Measurements from ENCODE around the gene FOXN3.

Gene FOXN3

DNA sequence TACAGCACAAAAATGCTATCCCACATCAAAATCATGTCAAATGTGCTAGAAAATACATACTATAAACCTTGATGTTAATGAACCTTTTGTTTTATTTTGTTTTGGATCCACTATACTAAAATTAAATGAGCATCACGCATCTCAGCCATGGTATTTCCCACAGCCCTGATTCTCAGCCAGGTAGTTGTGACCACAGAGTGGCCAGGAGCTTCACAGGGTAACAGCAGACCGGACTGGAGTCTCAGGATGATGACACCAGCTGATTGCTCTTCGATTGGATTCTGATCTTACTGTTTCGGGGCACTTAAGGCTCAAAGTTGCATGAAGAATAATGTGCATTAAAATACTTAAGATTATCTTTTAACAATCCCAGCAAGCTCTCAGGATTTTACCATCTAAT is 134.8 kb downstream of the FOXN3 start:
- no peak for DNase-seq (ENCODE audit: low read depth in 1 of 2, low spot score in 1 of 2)

DNA sequence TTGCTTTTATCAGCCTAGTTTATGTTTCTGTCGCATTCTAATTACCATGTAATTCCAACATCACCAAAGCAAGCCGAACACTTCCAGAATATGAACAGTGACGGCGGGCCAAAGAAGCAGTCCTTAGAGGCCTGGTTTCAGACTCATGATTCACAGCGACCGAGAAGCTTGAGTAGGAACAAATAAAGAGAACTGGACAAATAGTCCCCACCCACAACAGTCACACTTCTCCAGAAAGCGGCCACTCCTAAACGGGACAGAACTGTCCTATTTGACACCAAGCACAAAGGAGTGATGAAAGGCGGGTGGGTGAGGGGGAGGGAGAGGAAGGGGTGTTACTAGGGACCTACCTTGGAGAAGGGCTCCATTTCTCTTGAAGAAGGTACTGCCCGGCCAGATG is 136.4 kb downstream of the FOXN3 start:
- DNase-seq (ENCODE audit: low read depth in 1 of 2, low spot score in 1 of 2): no peak

- DNase-seq (ENCODE audit: low read depth in 1 of 2, low spot score in 1 of 2): no peak
Observed at GRCh38 chr14:89279649-89280232, 137.3 kb downstream of the FOXN3 start.

DNA sequence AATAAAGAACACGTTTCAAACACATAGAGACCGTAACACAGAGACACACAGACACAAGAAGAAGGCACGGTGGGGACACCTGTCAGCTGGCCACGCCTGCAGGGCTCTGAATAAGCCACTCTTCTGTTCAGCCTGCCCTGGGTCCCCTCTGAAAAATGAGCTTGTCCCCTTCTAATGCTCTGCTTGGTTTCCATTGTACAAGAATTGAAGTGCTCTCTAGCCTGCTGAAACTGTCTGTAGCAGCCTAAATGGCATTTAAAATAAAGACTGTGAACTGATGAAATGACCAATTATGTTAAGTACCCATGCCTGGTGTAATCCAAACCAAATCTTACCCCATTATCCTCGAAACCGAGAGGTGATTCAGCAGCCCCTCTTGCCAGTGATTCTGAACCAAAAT is 139.8 kb downstream of the FOXN3 start:
- DNase-seq (ENCODE audit: low read depth in 1 of 2, low spot score in 1 of 2): no peak

DNA sequence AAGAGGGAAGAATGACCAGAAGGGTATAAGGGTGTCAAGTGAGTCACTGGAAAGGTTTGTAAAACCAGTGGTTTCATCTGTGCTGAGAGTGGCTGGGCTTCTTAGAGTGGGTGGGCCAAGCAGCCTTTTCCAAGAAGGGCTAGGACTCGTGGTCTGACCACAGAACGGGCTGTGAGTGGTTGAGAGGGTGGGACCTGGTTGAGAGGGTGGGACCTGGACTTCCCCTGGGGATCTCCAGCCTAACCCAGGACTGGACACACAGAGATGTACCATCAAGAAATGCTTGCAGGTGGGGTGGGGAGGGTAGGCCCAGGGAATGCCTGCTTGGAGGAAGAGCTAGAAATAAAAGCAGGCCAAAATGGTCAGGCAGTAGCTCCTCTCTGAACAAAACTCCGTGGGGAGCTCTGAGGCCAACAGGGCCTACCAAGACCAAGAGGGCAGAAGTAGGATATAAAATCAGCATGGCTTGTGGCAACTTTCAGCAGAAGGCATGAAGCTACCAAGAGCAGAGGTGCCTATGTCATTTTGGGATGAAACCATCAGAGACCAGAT is 140.5 kb downstream of the FOXN3 start:
- DNase-seq (ENCODE audit: low read depth in 1 of 2, low spot score in 1 of 2): peak in 1 of 2 donors; percentile 16

DNA sequence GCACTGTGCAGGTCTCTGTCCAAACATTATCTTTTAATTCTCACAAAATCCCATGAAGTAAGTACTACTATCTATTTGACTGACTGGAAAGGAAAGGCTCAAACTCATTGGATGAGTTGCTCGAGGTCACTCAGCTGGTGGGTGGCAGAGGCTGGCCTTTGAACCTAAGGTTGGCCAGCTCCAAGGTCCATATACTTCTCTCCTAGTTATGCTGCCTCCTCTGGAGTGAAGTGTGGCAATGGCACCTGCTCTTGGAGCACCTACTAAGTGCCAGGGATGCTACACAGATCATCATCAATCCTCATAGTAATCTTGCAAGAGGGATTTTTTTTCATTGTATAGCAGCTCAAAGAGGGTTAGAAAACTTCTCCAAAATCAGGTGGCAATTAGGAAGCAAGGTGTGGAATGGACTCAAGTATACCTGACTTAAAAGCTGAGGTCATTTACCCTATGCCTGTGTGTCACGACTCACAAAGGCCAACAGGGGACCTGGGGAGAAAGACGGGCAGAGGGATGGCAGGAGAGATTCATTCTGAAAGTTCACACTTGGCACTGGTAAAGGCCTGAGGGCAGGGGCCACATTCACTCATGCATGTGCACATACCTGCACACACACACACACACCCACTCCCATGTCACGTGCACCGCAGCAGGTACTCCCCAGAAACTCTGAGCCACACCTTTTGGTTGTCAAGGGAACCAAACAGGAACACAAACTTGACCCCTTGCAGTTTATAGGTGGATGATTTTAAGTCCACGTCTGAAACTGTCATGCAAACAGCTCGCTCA is 146.4 kb downstream of the FOXN3 start:
- DNase-seq (ENCODE audit: low read depth in 1 of 2, low spot score in 1 of 2): no peak

DNA sequence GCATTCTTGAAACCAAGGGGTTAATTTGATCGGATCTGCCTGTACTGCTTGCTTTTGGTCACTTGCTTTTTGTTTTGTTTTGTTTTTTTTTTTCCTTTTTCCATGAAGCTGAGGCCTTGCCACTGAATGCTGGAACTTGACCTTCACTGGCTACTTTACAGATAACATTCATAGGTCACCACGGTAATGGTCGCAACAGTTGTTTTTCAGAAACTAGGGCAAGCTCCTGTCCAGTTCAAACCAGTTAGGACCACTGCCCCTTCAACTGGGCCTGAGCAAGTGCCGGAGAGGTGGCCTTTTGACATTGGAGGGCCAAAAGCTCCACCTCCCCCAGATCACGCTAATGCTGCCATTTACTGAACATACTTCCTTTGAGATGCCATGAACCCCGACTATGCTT is 147.6 kb downstream of the FOXN3 start:
- no peak for DNase-seq (ENCODE audit: low read depth in 1 of 2, low spot score in 1 of 2)

GRCh38 chr14:89268514-89268913 is 148.5 kb downstream of the FOXN3 start:
- no peak for DNase-seq (ENCODE audit: low read depth in 1 of 2, low spot score in 1 of 2)

- DNase-seq (ENCODE audit: low read depth in 1 of 2, low spot score in 1 of 2): no peak
Observed at GRCh38 chr14:89267656-89268055, 149.4 kb downstream of the FOXN3 start.

DNA sequence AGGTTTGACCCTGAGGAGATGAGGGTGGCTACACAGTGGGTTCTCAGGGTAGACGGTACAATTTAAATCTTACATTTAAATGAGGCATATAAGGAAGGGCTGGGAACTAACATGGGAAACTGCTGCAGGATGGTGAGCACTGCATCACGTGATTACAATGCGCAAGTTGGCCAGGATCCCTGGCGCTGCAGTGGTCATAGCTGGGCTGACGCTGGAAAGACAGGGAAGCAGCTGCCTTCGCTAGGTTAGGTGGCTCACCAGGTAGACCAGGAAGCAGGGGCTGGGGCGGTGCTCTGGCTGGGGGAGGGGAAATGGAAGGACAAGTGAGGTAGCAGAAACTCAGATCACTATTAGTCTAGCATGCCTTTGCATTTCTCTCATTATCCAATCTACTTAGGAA is 149.9 kb downstream of the FOXN3 start:
- no peak for DNase-seq (ENCODE audit: low read depth in 1 of 2, low spot score in 1 of 2)

GRCh38 chr14:89266754-89267153 is 150.3 kb downstream of the FOXN3 start:
- no peak for DNase-seq (ENCODE audit: low read depth in 1 of 2, low spot score in 1 of 2)

- DNase-seq (ENCODE audit: low read depth in 1 of 2, low spot score in 1 of 2): no peak
Observed at GRCh38 chr14:89265234-89265633, 151.8 kb downstream of the FOXN3 start.

DNA sequence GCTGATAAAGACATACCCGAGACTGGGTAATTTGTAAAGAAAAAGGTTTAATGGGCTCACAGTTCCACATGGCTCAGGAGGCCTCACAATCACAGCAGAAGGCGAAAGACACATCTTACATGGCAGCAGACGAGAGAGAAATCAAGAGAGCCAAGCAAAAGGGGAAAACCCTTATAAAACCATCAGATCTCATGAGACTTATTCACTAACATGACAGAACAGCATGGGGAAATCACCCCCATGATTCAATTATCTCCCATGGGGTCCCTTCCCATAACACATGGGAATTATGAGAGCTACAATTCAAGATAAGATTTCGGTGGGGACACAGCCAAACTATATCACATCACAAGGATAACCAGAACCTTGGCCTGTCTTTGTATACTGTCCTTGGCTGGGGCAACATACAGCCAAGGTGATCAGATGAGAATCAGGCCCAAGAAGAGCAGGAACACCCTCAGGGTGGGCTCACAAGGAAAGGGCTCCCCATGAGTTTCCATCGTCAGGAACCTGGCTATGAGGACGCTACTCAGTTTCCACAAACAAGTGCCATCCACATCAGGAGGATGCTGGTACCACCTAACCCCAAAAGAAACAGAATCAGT is 152.7 kb downstream of the FOXN3 start:
- DNase-seq (ENCODE audit: low read depth in 1 of 2, low spot score in 1 of 2): no peak

DNA sequence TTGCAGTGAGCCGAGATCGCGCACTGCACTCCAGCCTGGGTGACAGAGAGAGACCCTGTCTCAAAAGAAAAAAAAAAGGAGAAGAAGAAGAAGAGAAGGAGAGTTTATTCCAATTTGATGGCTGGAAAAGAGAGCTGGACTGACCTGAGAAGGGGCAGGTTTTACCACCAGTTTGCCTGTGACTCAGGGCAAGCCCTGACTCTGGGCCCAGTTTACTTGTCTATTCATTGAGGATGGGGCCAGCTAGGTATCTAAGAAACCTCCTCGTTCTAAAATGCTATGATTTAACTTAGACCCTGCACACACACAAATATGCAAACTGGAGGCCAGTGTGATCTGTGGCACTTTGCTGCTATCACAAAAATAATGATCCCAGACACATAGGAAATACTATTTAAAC is 155.0 kb downstream of the FOXN3 start:
- no peak for DNase-seq (ENCODE audit: low read depth in 1 of 2, low spot score in 1 of 2)

- no peak for DNase-seq (ENCODE audit: low read depth in 1 of 2, low spot score in 1 of 2)
Observed at GRCh38 chr14:89260898-89261297, 156.1 kb downstream of the FOXN3 start.

GRCh38 chr14:89259951-89260609 is 157.0 kb downstream of the FOXN3 start:
- no peak for DNase-seq (ENCODE audit: low read depth in 1 of 2, low spot score in 1 of 2)

DNA sequence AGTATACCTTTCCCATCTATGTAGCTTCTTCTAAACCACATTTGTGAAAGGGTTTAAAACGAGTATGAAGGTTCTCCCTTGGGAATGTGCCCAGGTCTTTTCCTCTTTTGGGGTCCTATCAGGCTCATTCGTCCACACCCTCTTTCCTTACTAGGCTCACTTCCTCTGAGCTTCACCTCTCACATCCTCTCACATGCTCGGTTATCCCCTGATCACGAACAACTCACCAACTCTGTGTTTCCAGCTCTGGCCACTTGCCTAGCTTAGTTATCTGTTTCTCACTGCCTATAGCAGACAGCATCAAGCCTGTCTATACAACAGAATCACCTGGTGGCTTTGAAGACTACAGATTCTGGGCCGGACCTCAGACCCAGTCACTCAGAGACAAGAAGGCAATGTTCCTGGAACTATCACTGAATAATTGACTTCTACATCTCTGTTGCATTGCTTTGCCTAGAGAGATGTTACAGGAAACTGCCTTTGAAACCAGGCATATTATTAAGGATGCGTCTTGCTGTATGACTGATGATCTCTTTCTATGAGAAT is 158.2 kb downstream of the FOXN3 start:
- no peak for DNase-seq (ENCODE audit: low read depth in 1 of 2, low spot score in 1 of 2)

- no peak for DNase-seq (ENCODE audit: low read depth in 1 of 2, low spot score in 1 of 2)
Observed at GRCh38 chr14:89256951-89257350, 160.1 kb downstream of the FOXN3 start.

DNA sequence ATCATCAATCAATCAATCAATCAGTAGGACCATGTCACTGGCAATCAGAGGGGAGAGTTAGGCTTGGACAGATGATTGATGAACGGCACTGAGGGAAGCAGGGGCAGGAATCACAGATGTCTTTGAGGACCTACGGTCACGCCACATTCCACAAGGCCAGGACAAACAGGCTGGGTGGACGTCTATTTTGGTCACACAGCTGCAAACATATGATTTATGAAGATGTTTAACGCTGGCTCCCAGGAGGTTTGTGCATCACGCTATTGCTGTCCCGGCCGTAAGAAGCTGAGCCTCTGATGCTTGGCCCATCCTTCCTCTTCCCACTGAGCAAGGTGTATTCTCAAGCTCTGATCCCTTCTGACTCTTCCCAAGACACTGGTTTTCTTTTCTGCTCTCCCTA is 160.8 kb downstream of the FOXN3 start:
- no peak for DNase-seq (ENCODE audit: low read depth in 1 of 2, low spot score in 1 of 2)

- DNase-seq (ENCODE audit: low read depth in 1 of 2, low spot score in 1 of 2): no peak
Observed at GRCh38 chr14:89255852-89256251, 161.2 kb downstream of the FOXN3 start.

DNA sequence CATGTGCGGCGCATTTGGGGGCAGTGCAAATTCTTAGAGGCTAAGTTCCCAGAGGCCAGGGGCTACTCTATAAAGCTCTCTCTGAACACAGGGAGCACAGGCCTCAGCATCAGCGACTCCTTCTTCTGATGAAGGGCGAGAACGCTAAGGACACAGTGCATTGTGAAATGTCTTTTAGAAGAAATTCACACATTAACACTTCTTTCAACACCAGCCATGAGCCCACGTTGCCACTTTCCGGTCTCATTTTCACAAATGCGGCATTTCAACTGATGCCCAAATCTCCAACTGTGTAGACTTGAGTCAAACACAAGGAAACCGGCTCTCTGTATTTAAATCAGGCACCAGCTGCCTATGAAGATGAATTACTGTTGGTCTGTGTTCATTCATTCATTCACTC is 162.0 kb downstream of the FOXN3 start:
- no peak for DNase-seq (ENCODE audit: low read depth in 1 of 2, low spot score in 1 of 2)
